Activated T-helper 9 cell treated with anti-CD3 and anti-CD28 coated beads, Interleukin-2, amount 50 U/mL, for 16 hours (primary cell): ENCODE results near the gene PRKCSH.
"Not testable (repeated sequence)": the region's sequence is repeated elsewhere in the genome, so short reads cannot be mapped to it uniquely, and the experiment has no call there.

Source experiments
- DNase-seq: peaks from one replicate; pipeline ENCODE4 v3.0.0-alpha.2; 2020; ENCODE audit warnings: low read depth

PRKCSH gene

GRCh38 chr19:11435057-11435832 is at the start of gene PRKCSH, which contains the start of gene ODAD3:
Gene PRKCSH, plus strand, starts transcription at chr19:11435635. Its CDS starts 483 bp downstream, at chr19:11436118.
Gene ODAD3, minus strand, starts transcription at chr19:11435121. Its CDS starts 105 bp downstream, at chr19:11435016.
- DNase-seq = peak; percentile 97

DNA sequence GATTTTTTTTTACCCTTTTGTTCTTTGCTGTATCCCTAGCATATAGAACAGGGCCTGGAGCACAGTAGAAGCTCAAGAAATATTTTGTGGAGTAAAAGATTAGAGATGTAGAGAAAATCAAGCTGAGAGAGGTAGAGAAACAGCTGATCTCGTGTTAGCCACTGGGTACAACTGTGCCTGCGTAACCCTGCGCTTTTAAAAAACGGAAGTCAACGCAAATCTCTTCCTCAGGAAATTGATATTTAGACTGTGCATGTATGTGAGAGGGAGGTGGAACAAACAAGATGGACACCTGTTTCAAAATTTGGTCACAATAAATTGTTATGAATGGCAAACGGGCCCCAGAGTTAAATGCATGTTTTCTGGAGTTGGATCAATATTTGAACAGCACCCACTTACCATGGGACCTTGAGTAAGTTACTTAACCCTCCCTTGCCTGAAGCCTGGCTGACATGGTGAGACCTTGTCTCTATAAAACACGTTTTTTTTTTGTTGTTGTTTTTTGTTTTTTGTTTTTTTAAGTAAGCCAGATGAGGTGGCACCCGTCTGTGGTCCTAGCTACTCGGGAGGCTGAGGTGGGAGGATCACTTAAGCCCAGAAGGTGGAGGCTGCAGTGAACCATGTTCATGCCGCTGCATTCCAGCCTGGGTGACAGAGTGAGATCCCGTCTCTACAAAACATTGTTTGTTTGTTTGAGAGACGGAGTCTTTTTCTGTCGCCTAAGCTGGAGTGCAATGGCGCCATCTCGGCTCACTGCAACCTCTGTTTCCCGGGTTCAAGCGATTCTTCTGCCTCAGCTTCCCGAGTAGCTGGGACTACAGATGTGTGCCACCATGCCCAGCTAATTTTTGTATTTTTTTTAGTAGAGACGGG is 48.0 kb upstream of the PRKCSH start:
- no peak for DNase-seq

DNA sequence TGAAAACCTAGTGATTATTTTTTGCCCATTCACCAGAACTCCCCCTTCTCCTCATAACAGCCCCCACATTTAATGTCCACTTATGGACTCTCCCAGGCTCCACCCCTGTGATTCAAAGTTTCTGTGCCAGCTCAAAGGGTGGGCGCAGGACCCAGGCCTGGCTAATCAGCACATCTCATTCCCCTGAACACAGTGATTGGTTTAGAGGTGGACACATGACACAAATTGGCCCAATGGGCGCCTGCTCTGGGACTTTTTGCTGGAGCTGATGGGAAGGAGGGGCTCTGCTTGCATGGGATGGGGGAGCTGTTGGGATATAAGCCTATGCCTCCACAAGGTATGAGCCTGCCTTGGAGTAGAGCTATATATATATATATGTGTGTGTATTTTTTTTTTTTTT is 45.1 kb upstream of the PRKCSH start:
- DNase-seq = no peak

GRCh38 chr19:11390933-11391680 is 44.3 kb upstream of the PRKCSH start:
- no peak for DNase-seq

- DNase-seq = no peak
Measured at GRCh38 chr19:11397089-11397610, 38.3 kb upstream of the PRKCSH start.

DNA sequence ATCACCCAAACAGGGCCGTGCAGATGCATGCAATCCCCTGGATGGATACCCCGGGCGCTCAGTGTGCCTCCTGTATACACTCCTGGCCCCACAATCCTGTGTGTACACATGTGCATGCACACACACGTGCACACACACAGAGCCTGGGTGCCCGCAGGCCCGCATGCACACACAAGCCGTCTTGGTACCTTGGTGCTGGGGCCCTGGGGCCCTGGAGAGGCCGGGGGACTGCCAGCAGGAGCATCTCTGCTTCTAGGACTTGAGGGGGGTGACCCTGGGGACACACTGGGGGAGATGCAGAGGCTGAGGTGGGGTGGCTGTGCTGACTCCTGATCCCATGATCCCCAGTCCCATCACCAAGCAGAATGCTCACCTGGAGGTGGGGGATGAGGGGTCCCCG is 35.8 kb upstream of the PRKCSH start:
- DNase-seq = no peak

DNA sequence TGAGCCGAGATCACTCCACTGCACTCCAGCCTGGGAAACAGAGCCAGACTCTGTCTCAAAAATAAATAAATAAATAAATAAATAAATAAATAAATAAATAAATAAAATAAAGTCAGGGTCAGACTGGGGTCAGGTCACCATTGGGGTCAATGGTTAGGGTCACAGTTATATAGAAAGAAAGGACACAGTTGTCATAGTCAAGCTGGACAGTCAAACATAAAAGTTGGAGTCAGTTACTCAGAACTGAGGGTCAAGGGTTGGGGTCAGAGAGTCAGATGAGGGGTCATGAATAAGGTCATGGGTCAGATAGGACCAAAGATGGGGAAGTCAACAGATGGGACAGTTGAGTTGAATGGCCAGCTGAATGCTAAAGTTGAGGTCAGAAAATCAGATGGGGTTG is 34.6 kb upstream of the PRKCSH start:
- DNase-seq = no peak

- no peak for DNase-seq
Measured at GRCh38 chr19:11401808-11402543, 33.5 kb upstream of the PRKCSH start.

GRCh38 chr19:11404588-11405222 is 30.7 kb upstream of the PRKCSH start:
- DNase-seq = no peak

- DNase-seq = no peak
Measured at GRCh38 chr19:11405846-11406643, 29.4 kb upstream of the PRKCSH start.

DNA sequence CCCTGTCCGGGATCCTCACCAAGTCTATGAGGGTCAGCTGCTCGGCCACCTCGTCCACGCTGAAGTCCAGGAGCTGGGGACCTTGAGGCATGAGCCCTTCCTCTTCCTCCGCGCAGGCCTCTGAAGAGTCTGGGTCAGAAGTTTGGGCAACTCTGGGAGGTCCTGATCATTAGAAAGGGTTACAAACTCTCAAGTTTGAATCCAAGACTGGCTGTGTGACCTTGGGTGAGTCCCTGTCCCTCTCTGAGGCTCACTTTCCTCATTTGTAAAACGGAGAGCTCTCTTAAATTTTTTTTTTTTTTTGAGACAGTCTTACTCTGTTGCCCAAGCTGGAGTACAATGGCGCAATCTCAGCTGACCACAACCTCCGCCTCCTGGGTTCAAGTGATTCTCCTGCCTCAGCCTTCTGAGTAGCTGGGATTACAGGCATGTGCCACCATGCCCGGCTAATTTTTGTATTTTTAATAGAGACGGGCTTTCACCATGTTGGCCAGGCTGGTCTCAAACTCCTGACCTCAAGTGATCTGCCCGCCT is 28.7 kb upstream of the PRKCSH start:
- not testable (repeated sequence) for DNase-seq

DNA sequence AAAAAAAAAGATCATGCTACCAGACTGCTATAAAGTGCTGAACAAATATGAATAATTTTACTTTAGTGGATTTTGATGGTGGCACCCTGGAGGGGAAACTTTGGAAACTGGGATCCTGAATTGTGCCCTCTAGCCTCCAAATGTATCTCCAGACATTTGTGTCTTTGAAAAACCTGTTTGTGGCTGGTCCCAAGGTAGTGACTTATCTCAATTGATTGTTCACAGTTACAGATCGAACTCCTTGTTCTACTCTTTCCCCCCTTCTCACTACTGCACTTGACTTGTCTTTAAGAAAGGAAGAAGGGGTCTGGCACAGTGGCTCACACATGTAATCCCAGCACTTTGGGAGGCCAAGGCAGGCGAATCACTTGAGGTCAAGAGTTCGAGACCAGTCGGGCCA is 26.8 kb upstream of the PRKCSH start:
- DNase-seq = no peak

- DNase-seq = no peak
Measured at GRCh38 chr19:11410682-11411081, 24.8 kb upstream of the PRKCSH start.

DNA sequence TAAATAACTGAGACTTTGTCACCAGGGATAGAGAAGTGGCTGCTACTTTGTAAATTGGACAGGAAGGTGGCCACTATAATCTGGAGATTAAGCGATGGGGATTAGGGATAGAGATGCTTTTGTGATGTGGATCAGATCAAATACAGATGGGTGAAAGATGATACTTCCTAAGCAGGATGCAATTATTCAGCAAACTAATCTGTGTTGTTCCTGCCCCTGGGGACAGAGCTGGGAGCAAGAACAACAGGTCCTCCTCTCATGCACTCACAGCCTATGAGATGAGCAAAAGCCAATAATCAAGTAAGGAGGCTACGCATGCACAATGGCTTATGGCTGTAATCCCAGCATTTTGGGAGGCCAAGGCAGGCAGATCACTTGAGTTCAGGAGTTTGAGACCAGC is 20.9 kb upstream of the PRKCSH start:
- DNase-seq = no peak

DNA sequence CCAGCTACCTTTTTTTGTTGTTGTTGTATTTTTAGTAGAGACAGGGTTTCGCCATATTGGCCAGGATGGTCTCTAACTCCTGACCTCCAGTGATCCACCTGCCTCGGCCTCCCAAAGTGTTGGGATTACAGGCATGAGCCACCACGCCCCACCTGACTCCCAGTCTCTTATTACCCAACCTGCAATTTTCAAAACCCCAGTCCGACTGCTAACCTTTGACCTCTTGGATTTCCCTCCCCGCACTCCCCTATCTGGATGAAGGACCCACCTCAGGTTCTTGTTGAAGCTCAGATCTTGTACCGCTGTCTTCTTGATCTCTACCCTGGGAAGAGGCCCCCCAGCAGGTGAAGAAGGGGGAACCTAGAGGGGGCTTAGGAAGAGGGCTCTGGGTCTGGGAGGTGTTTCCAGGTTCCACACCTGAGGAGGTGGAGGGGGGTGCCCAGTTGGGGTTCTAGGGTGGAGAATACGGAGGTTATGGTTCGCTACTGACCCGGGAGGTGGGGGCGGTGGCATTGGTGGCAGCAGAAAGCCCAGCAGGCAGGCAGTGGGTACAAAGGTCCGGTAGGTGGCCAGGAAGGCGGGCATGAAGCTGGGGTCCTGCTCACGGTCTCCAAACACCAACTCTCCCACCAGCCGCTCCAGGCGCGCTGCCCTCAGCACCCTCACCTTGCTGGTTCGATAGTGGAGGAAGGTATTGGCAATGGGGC is 18.9 kb upstream of the PRKCSH start:
- no peak for DNase-seq

DNA sequence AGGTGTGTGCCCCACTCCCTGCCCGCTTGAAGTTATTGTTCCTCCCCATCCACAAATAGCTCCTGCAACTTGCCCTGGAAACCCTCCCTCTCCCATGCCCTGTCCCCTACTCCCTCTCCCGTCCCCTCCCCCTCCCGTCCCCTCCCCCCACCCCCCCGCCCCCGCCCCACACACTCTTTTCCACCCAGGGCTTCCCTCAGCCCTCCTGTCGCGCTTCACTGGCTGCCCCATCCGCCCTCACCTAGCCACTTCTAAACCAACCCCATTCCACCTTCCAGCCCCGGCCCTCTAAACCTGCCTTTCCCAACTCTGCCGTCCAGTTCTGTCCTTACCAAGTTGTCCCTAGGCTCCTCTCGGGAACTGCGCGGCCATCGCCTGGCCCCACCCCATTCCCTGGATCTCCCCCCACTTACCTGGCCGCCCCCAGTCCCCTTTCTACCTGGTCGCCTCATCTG is 17.3 kb upstream of the PRKCSH start:
- DNase-seq = no peak

DNA sequence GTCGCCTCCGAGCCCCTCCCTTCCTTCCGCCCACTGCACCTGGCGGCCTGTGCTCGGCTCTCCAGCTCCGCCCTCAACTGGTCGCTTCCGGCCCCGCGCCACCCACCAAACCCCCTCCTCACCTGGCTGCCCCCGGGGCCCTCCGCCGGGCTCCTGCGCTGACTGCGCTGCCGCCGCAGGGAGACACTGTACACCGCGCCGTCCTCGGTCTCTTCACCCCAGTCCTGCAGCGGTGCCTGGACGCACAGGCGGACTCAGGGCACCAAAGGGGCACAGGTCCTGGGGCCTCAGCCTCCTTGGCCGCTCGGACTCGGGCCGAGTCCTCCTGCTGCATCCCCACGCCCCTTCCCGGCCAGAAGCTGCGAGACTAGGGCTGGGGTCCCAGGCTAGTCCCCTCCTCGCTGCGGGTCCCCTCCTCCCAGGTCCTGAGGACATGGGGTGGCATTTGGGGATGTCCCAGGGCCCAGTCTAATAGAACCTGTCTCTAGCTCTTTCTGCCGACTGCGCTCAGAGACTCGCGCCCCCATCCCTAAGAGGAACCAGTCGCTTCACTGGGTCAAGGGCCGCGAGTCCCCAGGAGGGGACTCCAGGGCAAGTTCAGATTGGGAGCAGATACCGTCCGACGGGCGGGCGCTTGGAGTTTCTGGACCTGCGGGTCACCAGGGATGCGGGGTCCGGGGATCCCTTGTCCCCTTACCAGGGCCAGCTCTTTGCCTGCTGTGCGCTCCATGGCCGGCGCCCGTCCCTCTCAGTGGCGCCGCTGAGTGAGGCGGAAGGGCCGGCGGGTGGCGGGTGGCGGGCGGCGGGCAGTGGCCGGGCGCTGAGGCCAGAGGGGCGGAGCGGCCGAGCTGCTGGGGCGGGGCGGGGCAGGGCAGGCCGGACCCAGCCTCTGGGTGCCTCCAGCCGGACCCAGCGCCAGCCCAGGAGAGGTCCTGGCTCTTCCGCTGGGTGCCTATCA is 16.6 kb upstream of the PRKCSH start, which contains the start of gene RGL3:
Gene RGL3 (minus strand): TSS at position 766 of the 958 bp plus-strand sequence. CDS start 36 bp downstream, at position 730.
- DNase-seq = no peak
